ENCODE data around the gene TNS3.

Gene TNS3

DNA sequence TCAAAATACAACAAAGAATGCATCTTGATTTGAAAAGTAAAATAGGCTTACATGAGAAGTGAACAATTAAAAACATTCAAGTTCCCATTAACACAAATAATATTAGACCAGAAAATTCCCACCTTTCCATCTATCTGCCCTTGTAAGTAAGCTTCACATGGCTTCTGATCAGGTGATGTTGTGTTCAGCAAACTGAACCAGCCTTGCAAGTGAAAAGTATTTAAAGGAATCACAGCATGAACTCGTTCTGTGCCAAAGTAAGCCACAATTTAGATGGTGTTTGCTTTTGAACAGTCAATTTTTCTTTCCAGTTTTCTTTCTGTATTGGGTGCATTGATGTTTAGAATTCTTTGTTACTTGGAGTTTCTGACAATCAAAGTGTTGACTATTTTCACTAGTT lies 347.9 kb downstream of the TNS3 start:
- DNase-seq = no peak

- DNase-seq = no peak
These were observed 349.0 kb downstream of the TNS3 start for GRCh38 chr7:47232751-47233412.

- no peak for DNase-seq
These were observed 350.3 kb downstream of the TNS3 start for GRCh38 chr7:47231627-47232026.

DNA sequence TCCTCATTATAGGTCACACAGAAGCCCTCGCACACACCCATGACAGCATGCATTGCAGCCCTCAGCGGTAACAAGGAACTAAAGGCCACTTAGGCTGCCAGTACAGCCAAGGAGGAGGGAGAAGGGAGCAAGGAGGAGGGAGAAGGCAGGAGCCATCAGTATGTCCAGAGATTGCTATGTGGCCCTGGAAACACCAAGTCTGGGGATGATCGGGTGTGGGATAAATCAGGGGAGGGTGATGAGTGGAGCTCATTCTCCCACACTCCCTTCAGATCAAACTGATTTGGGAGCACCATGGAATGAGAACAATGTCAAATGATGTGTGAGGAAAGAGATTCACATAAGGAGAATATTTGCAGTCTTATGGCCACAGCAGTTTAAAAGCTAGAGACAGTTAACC lies 350.9 kb downstream of the TNS3 start:
- no peak for DNase-seq

DNA sequence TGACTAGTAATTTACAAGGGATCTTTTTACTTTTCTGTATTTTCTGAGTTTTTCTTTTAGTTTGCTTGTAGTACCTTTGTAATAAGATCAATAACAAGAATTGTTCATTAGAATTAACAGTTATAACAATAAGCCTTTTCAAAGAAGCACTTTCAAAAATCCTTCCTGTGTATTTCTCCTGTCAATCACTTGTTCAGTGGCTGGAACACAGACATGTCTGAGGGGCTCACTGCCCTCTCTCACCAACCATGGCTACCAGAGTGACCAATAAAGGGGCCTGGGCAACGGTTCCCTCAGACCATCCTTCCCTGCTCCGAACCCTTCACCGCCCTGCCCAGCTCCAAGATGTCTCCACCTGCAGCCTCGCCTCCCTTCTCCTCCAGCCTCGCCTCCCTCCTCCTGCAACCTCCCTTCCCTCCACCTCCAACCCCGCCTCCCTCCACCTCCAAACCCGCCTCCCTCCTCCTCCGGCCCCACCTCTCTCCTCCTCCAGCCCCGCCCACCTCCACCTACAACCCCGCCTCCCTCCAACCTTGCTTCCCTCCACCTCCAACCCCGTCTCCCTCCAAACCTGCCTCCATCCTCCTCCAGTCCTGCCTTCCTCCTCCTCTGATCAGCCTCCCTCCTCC lies 353.4 kb downstream of the TNS3 start:
- DNase-seq = no peak

GRCh38 chr7:47227762-47228177 lies 354.1 kb downstream of the TNS3 start:
- DNase-seq = no peak

- no peak for DNase-seq
These were observed 355.2 kb downstream of the TNS3 start for GRCh38 chr7:47226696-47227095.

GRCh38 chr7:47225387-47226131 lies 356.4 kb downstream of the TNS3 start:
- DNase-seq = no peak

Data from DMS79 (cell line).